Epithelial cell of proximal tubule (primary cell): ENCODE measurements around the gene CCSER2. TPM values are rescaled to one million over a fixed set of nuclear protein-coding genes. Genes with fewer than 3 reads are reported as not detected.

Experiments
- DNase-seq: peaks from one replicate; pipeline ENCODE4 v3.0.0-alpha.2; 2011; ENCODE audit warnings: low read depth
- H3K4me3 ChIP-seq: 2 replicates; pipeline ENCODE4 v1.5.1; 2011; ENCODE audit warnings: low read depth, mild to moderate bottlenecking, low read length
- total RNA-seq: library from RNA; depleted of rRNA; stranded (reverse); fragments of >200 nt; gene quantifications from 2 replicates; pipeline ENCODE4 v1.2.3, GENCODE V29; 2015
- TF ChIP-seq, protein P1 (sequence below): conservative IDR thresholded peaks from 2 replicates; pipeline ENCODE4 v1.5.1; 2012; ENCODE audit warnings: low read depth, mild to moderate bottlenecking, low read length

Gene CCSER2
- total RNA-seq, 1 donor from 2014 or later: 8.8 TPM

- H3K4me3 ChIP-seq: no peak overlapping the region
- no peak for DNase-seq
- TF ChIP-seq, protein P1, sequence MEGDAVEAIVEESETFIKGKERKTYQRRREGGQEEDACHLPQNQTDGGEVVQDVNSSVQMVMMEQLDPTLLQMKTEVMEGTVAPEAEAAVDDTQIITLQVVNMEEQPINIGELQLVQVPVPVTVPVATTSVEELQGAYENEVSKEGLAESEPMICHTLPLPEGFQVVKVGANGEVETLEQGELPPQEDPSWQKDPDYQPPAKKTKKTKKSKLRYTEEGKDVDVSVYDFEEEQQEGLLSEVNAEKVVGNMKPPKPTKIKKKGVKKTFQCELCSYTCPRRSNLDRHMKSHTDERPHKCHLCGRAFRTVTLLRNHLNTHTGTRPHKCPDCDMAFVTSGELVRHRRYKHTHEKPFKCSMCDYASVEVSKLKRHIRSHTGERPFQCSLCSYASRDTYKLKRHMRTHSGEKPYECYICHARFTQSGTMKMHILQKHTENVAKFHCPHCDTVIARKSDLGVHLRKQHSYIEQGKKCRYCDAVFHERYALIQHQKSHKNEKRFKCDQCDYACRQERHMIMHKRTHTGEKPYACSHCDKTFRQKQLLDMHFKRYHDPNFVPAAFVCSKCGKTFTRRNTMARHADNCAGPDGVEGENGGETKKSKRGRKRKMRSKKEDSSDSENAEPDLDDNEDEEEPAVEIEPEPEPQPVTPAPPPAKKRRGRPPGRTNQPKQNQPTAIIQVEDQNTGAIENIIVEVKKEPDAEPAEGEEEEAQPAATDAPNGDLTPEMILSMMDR: no peak
Observed at GRCh38 chr10:84291384-84291783, 37.0 kb upstream of the CCSER2 start.

- H3K4me3 ChIP-seq: no peak overlapping the region
- DNase-seq: no peak
- TF ChIP-seq, protein P1: no peak
Observed at GRCh38 chr10:84292502-84292901, 35.9 kb upstream of the CCSER2 start.

DNA sequence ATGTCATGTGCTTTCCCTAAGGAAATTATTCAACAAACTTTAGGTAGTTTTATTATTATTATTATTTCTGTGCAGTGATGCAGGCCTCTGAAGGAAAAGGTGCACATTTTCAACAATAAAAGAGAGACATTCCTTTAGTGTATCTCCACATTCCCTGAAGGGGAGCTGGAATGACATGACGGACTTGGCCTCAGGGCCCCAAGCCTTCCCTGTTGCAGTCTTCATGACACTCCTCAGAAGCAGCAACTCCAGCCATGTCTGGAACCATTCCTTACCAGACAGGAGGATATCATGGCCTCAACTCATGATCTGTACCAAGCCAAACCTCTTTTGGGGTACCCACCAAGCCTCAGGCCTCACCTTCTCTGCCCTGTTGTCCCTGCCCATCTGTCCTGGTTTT, 35.2 kb upstream of the CCSER2 start:
- TF ChIP-seq, protein P1: no peak
- H3K4me3 ChIP-seq: no peak overlapping the region
- no peak for DNase-seq

GRCh38 chr10:84293574-84294016, 34.8 kb upstream of the CCSER2 start:
- no peak overlapping the region for H3K4me3 ChIP-seq
- no peak for DNase-seq
- TF ChIP-seq, protein P1: no peak

GRCh38 chr10:84294766-84295447, 33.5 kb upstream of the CCSER2 start:
- no peak overlapping the region for H3K4me3 ChIP-seq
- TF ChIP-seq, protein P1: no peak
- no peak for DNase-seq

- no peak for DNase-seq
Observed at GRCh38 chr10:84296091-84296981, 32.1 kb upstream of the CCSER2 start.

More at GRCh38 chr10:84296091-84296981, 32.1 kb upstream of the CCSER2 start:
- H3K4me3 ChIP-seq: no peak overlapping the region
- TF ChIP-seq, protein P1: no peak
